ENCODE data around the gene GMCL1. TPM values are rescaled to one million over a fixed set of nuclear protein-coding genes. Genes with fewer than 3 reads are reported as not detected.
"Not testable (repeated sequence)": the region's sequence is repeated elsewhere in the genome, so short reads cannot be mapped to it uniquely, and the experiment has no call there.

GMCL1 gene
- total RNA-seq, 1 experiment from 2014 or later, result 15.9 TPM

DNA sequence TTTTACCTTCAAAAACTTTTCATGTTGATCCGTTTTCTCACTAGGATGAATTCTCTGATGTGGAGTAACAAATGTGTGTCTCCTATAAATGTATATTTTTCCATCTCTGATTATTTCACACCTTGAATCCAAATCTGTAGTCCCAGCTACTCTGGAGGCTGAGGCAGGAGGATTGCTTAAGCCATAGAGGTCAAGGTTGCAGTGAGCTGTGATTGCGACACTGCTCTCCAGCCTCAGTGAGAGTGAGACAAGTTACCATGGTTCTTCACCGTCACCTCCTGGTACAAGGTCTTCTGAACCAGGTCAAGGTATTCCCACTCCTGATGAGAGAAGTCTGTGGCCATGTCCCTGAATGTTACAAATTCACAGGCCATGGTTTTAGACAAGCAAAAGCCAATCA, 15.1 kb downstream of the GMCL1 start:
- in situ Hi-C loops (cut with HindIII; ENCODE audit: low sequenced_read_pairs), result no loop called here

GRCh38 chr2:69846182-69847067, 17.0 kb downstream of the GMCL1 start:
- no peak for DNase-seq (ENCODE audit: low spot score)
- in situ Hi-C loops (cut with HindIII; ENCODE audit: low sequenced_read_pairs), result no loop called here

More for the DNA sequence above, 15.1 kb downstream of the GMCL1 start:
- no peak for DNase-seq (ENCODE audit: low spot score)

DNA sequence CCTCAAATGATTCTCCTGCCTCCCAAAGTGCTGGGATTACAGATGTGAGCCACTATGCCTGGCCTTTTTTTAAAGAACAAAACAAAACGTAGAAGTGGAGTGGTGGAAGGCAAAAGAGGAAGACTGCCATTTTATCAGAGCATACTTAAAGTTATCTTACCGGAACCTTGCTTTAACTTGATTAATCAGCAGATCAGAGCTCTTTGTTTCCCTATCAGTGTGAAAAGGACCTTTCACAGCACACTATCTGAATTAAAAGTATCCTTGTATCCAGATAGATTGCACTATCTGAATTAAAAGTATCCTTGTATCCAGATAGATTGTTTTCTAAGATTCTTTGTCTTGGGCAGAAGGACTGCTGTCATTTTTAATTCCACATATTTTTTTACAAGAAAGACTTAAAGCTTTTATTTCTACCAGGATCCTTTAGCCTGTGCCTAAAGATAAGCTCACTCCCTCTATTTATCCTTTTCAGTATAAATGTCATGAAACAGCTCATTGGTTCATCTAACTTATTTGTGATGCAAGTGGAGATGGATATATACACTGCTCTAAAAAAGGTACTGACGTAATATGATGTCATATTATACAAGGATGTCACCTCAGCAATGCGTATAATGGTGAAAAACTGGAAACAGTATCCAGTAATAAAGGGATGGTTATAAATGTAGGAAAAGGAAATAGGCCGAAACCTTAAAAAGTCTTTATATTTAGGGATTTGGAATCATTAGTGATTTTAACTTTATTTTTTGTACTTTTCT, 17.8 kb downstream of the GMCL1 start:
- DNase-seq (ENCODE audit: low spot score), result no peak
- in situ Hi-C loops (cut with HindIII; ENCODE audit: low sequenced_read_pairs), result no loop called here

GRCh38 chr2:69848186-69848790, 18.8 kb downstream of the GMCL1 start:
- no peak for DNase-seq (ENCODE audit: low spot score)
- in situ Hi-C loops (cut with HindIII; ENCODE audit: low sequenced_read_pairs), result no loop called here

DNA sequence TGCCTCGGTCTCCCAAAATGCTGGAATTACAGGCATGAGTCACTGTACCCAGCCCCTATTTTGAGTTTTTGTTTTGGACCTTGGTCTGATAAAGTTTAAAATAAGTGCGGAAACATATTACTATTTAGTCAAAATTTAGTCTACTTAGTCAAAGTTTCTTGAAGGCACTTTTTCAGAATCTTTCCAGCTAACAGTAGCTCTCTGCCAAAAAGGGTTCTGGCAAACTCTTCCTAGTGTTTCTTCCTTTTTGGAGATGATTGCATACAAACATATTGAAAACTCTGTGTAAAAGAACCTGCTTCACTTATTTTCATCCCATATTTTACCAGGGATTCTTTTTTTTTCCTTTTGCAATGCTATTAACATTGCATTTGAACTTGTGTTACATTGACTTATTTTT, 28.8 kb downstream of the GMCL1 start:
- no peak for DNase-seq (ENCODE audit: low spot score)
- in situ Hi-C loops (cut with HindIII; ENCODE audit: low sequenced_read_pairs), result no loop called here

DNA sequence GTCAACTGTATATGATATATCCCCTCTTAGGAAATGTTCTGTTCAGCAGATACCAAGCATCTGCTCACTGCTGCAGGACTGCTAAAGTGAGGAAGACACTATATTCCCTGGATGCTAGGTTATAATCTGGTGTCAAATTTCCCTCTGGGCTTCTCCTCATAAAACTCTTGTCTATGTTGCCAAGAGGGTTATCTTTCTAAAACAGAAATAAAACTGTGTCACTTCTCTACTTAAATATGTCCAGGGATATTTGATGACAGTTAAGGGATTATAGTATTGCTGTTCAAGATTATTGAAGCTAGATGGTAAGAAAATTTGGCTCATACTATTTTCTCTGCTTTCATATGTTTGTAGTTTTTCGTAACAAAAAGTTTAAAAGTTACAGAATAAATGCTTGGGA, 33.8 kb downstream of the GMCL1 start:
- DNase-seq (ENCODE audit: low spot score), result no peak
- in situ Hi-C loops (cut with HindIII; ENCODE audit: low sequenced_read_pairs), result no loop called here

- in situ Hi-C loops (cut with HindIII; ENCODE audit: low sequenced_read_pairs), result no loop called here
- no peak for DNase-seq (ENCODE audit: low spot score)
Measured at GRCh38 chr2:69888451-69888850, 59.0 kb downstream of the GMCL1 start.

- in situ Hi-C loops (cut with HindIII; ENCODE audit: low sequenced_read_pairs), result no loop called here
- no peak for DNase-seq (ENCODE audit: low spot score)
Measured at GRCh38 chr2:69889302-69889701, 59.8 kb downstream of the GMCL1 start.

DNA sequence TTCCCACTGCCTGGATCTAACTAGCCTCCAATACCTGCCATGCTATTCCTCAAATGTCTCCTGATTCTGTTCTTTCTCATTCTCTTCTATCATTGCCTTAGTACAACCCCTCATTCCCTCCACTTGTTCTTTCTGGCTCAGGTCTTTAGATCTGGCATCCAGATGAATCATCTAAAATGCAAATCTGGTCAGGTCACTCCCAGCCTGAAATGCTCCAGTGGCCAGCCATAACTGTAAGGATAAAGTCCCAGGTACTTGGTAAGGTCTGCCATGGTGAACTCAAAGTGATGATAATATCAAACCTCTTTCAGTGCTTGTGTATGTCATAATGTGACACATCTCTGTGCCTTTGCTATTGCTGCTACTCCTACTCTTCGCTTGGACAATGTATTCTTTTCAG, 61.4 kb downstream of the GMCL1 start:
- no peak for DNase-seq (ENCODE audit: low spot score)
- in situ Hi-C loops (cut with HindIII; ENCODE audit: low sequenced_read_pairs), result no loop called here

GRCh38 chr2:69892838-69893424, 63.5 kb downstream of the GMCL1 start:
- in situ Hi-C loops (cut with HindIII; ENCODE audit: low sequenced_read_pairs); DNase-seq (ENCODE audit: low spot score): not testable (repeated sequence)

DNA sequence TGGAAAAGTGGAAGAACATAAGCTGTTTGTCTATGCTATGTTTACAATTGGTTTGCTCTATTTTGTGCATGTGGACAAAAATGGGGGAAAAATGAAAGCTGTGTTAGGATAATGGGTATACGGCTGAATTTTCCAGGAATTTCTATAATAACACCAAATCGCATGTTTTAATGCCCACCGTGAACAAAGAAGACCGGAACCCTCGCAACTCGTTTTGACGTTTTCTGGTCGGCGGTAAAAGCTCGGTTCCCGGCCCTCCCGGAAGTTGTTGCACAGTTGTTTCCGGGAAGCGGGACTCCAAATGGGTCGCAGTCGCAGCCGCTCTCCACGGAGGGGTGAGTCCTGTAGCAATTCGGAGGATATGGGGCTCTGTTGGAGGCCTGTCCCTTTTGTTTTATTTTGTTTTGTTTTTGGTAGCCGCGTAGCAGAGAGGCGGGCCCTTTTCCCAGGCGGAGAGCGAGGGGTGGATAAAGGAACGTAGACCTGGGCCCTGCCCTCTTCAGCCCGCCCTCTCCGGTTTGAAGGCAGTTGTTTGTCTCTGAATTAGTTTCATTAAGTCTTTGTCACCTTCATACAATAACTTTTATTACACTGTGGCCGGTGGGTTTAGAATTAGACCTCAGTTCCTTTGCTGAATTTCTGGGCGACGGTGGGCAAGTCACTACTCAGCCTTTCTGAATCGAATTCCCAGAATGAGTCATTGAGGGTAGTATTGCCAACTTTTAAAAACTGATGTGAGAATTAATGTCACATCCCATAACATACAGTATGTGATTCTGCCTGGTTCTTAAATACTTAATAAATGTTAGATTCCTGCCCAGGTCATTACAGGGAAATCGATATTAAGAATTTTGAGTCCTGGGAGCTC, 64.5 kb downstream of the GMCL1 start, which contains the start of gene SNRNP27:
Gene SNRNP27 (plus strand): TSS at position 273 of the 868 bp plus-strand sequence. CDS start 29 bp downstream, at position 302.
- in situ Hi-C loops (cut with HindIII; ENCODE audit: low sequenced_read_pairs), result no loop called here

DNA sequence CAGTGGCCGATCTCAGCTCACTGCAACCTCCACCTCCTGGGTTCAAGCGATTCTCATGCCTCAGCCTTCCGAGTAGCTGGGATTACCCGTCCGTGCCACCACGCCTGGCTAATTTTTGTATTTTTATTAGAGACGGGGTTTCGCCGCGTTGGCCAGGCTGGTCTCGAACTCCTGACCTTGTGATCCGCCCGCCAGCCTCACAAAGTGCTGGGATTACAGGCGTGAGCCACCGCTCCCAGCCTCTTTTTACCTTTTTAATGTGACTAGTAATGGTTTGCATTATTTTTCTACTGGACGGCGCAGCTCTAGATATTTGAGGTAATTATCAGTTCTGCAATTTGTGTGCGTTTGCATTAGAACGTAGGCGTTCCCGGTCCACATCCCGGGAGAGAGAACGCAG, 65.3 kb downstream of the GMCL1 start:
- in situ Hi-C loops (cut with HindIII; ENCODE audit: low sequenced_read_pairs), result not testable (repeated sequence)

More for the DNA sequence above, 64.5 kb downstream of the GMCL1 start, which contains the start of gene SNRNP27:
- peak; percentile 87 for DNase-seq (ENCODE audit: low spot score)

GRCh38 chr2:69902213-69902922, 72.9 kb downstream of the GMCL1 start:
- in situ Hi-C loops (cut with HindIII; ENCODE audit: low sequenced_read_pairs), result no loop called here

More for the DNA sequence above, 65.3 kb downstream of the GMCL1 start:
- not testable (repeated sequence) for DNase-seq (ENCODE audit: low spot score)

GRCh38 chr2:69907216-69907615, 77.8 kb downstream of the GMCL1 start:
- in situ Hi-C loops (cut with HindIII; ENCODE audit: low sequenced_read_pairs), result no loop called here
- DNase-seq (ENCODE audit: low spot score), result no peak

More at GRCh38 chr2:69902213-69902922, 72.9 kb downstream of the GMCL1 start:
- no peak for DNase-seq (ENCODE audit: low spot score)

DNA sequence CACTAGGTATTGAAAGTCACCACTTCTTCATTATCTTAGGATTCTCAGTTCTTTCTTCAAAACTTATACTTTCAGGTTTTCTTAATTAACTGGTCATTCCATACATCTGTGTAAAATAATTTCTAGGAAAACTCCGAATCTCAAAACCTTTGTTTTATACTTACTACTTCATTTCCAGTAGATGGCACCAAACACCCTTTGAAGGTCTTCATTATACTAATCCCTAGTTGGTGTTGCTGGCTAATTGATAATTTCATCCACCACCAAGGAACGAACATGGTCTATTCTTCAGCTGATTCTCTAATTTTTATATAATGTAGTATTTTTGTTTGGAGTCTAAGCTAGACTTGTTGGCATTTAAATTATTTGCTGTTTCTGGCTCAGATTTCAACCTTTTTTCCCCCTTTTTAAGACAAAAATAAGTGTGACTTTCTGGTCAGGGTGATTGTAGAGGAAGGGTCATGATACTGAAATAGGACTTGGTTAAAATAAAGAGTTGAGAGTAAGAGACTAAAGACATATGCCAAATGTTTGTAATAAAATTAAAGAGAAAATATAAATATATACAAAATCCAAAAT, 82.6 kb downstream of the GMCL1 start:
- in situ Hi-C loops (cut with HindIII; ENCODE audit: low sequenced_read_pairs), result no loop called here
- peak; percentile 77 for DNase-seq (ENCODE audit: low spot score)

GRCh38 chr2:69914164-69914949, 84.9 kb downstream of the GMCL1 start:
- in situ Hi-C loops (cut with HindIII; ENCODE audit: low sequenced_read_pairs), result no loop called here
- DNase-seq (ENCODE audit: low spot score), result peak; percentile 100

Measured in G401 (cell line).